VCaP (cell line): ENCODE data around the gene TUBA4B.
A peak's percentile ranks its signal among the peaks of the same experiment; 100 is the strongest.
"Not testable (repeated sequence)": the region's sequence is repeated elsewhere in the genome, so short reads cannot be mapped to it uniquely, and the experiment has no call there.

Experiments used
- H3K27ac ChIP-seq: fragments of 450-650 bp; 2 replicates; pipeline ENCODE4 v1.5.1; 2017
- TF ChIP-seq, protein P1 (sequence below): fragments of 450-650 bp; conservative IDR thresholded peaks from 2 replicates; pipeline ENCODE4 v1.5.1; 2017; ENCODE audit warnings: mild to moderate bottlenecking, moderate library complexity

TUBA4B gene

DNA sequence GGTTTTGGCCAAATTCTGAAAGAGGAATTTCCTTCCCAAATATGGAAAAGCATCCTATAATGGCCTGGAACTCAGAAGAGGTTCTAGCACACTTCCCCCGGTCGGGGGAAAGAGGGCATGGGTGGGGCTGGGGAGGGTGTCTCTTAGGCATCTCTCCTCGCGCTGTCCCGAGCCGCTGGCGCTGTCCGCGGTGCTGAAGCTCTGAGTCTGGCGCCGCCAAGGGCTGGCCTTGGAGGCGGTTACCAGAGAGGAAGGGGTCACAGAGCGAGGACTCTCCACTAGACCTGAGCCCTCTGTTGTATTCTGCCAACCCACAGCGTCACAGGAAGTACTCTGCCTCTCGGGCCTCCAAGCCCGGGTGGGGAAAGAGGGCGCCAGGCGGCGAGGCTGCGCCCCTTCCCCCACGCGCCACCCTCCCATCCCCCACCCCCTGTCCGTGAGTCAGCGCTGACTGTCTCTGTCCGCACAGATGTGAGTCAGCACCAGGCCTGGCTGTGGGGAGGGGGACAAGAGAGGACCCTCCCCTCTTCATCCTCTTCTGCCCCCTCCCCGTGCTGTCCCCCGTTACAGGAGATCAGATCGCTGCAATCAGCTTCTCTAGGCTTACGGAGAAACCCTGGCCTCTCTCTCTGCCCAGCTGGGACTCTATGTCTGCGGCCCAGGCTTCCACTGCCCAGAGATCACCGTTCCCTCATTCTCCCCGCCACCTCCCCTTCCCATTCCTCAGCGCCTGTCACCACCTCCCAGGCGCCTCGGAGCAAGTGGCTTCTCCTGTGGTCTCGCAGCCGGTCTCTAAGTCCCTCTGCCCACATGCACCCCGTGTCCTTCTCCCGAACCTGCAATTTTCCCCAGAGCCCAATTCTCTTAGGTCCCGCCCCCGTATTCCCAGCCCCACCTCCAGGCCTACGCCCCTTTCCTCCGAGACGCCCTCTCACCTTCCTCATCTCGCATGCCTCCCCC is 55.4 kb downstream of the TUBA4B start:
- TF ChIP-seq, protein P1, sequence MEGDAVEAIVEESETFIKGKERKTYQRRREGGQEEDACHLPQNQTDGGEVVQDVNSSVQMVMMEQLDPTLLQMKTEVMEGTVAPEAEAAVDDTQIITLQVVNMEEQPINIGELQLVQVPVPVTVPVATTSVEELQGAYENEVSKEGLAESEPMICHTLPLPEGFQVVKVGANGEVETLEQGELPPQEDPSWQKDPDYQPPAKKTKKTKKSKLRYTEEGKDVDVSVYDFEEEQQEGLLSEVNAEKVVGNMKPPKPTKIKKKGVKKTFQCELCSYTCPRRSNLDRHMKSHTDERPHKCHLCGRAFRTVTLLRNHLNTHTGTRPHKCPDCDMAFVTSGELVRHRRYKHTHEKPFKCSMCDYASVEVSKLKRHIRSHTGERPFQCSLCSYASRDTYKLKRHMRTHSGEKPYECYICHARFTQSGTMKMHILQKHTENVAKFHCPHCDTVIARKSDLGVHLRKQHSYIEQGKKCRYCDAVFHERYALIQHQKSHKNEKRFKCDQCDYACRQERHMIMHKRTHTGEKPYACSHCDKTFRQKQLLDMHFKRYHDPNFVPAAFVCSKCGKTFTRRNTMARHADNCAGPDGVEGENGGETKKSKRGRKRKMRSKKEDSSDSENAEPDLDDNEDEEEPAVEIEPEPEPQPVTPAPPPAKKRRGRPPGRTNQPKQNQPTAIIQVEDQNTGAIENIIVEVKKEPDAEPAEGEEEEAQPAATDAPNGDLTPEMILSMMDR, result peak; percentile 21; the same call in 1 of the 2 replicates

DNA sequence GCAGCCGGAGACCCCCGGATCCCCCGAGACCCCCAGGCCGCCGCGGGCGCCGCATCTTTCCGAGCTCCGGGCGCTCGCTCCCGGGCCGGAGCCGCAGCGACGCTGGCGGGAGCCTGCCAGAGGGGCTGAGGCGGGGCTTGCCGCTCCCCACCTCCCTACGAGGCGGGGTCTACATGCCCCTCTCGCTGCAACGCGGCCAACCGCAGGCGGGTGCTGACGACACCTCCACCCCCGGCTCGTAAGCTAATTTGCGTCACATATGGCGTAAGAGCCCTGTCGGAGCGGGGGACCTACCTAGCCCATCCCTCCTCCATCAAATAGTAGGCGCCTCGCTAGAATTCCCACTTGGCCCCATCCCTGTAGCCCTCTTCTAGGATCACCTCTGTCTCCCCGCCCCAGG is 56.2 kb downstream of the TUBA4B start, which contains the start of gene PTPRN:
PTPRN (minus strand) TSS at position 124 of the 400 bp plus-strand sequence; CDS start at position 55, 69 bp downstream.
- peak within 1 kb of the TSS; percentile 67 for H3K27ac ChIP-seq
- TF ChIP-seq, protein P1, result no peak

More for the DNA sequence above, 55.4 kb downstream of the TUBA4B start:
- H3K27ac ChIP-seq, result peak overlapping the region; percentile 67

DNA sequence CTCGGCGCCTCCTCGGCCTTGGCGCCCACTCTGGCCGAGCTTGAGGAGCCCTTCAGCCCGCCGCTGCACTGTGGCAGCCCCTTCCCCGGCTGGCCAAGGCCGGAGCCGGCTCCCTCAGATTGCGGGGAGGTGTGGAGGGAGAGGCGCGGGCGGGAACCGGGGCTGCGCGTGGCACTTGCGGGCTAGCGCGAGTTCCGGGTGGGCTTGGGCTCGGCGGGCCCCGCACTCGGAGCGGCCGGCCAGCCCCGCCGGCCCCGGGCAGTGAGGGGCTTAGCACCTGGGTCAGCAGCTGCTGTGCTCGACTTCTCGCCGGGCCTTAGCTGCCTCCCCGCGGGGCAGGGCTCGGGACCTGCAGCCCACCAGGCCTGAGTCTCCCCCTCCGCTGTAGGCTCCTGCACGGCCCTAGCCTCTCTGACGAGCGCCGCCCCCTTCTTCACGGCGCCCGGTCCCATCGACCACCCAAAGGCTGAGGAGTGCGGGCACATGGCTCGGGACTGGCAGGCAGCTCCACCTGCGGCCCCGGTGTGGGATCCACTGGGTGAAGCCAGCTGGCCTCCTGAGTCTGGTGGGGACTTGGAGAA is 59.7 kb downstream of the TUBA4B start:
- H3K27ac ChIP-seq, result not testable (repeated sequence)

DNA sequence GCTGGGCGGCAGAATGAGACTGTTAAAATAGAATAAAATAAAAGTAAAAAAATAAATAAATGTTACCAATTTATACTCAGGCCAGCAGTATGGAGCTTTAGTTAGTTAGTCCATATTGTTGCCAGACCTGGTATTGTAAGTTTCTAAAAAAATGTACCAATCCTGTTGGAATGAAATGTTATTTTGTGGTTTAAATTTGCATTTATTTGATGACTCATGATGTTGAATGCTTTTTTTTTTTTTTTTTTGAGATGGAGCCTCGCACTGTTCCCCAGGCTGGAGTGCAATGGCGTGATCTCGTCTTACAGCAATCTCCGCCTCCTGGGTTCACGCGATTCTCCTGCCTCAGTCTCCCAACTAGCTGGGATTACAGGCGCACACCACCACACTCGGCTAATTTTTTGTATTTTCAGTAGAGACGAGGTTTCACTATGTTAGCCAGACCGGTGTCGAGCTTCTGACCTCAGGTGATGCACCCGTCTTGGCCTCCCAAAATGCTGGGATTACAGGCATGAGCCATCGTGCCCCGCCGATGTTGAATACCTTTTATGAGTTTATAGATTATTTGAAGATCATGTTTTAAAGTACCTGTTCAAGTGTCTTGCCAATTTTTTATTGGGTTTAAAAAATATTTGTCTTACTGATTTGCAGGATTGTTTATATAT is 61.9 kb downstream of the TUBA4B start:
- no peak overlapping the region for H3K27ac ChIP-seq
- TF ChIP-seq, protein P1, result no peak
